Keratinocyte (primary cell): Measurements from ENCODE around the gene FBXO3. TPM values are rescaled to one million over a fixed set of nuclear protein-coding genes. Genes with fewer than 3 reads are reported as not detected.
A peak's percentile ranks its signal among the peaks of the same experiment; 100 is the strongest.
"Not testable (repeated sequence)": the region's sequence is repeated elsewhere in the genome, so short reads cannot be mapped to it uniquely, and the experiment has no call there.

Experiments
- DNase-seq: peaks from one replicate; pipeline ENCODE4 v3.0.0-alpha.2; 2011; ENCODE audit warnings: low read depth, missing footprints, low spot score
- FAIRE-seq: peaks from 2 replicates; lab custom pipeline; 2011; peaks lifted over from hg19 to GRCh38; lab: Jason Lieb, UNC
- H2AFZ ChIP-seq: 2 replicates; pipeline ENCODE4 v1.6.0; 2012; ENCODE audit warnings: low read length, control low read depth, inconsistent platforms; ENCODE audit not compliant: control insufficient read depth
- H3K27ac ChIP-seq: 2 replicates; pipeline ENCODE4 v1.5.1; 2011; ENCODE audit warnings: low read length; ENCODE audit not compliant: control insufficient read depth, insufficient read depth
- H3K27me3 ChIP-seq: 3 replicates; pipeline ENCODE4 v1.6.0; 2011; ENCODE audit warnings: low read length; ENCODE audit not compliant: control insufficient read depth, insufficient read depth; ENCODE audit errors: extremely low read depth
- H3K36me3 ChIP-seq, 2 experiments: 2 replicates in 1 of 2; 3 replicates in 1 of 2; pipeline ENCODE4 v1.5.1; 2011; ENCODE audit warnings: low read length in 2 of 2, mild to moderate bottlenecking in 1 of 2; ENCODE audit not compliant: control insufficient read depth in 2 of 2, insufficient read depth in 2 of 2; ENCODE audit errors: extremely low read depth in 1 of 2
- H3K4me1 ChIP-seq: 3 replicates; pipeline ENCODE4 v1.5.1; 2011; ENCODE audit warnings: low read length; ENCODE audit not compliant: control insufficient read depth, insufficient read depth; ENCODE audit errors: extremely low read depth
- H3K4me2 ChIP-seq: 3 replicates; pipeline ENCODE4 v1.6.0; 2011; ENCODE audit warnings: low read depth, low read length; ENCODE audit not compliant: control insufficient read depth, insufficient read depth; ENCODE audit errors: extremely low read depth
- H3K4me3 ChIP-seq, 3 experiments: fragments of 200-600 bp in 1 of 3; sonication (generic) in 1 of 3; 2 replicates in 2 of 3; 3 replicates in 1 of 3; pipeline ENCODE4 v1.5.1; 2011 to 2016; ENCODE audit warnings: low read length in 3 of 3, mild to moderate bottlenecking in 3 of 3, control low read depth in 2 of 3, inconsistent platforms in 1 of 3, low read depth in 1 of 3, mixed read lengths in 1 of 3, mixed run types in 1 of 3, moderate library complexity in 1 of 3; ENCODE audit not compliant: control insufficient read depth in 2 of 3, insufficient read depth in 2 of 3; ENCODE audit errors: extremely low read depth in 1 of 3
- H3K79me2 ChIP-seq: 2 replicates; pipeline ENCODE4 v1.6.0; 2012; ENCODE audit warnings: low read length; ENCODE audit not compliant: control insufficient read depth, insufficient read depth
- H3K9ac ChIP-seq: 3 replicates; pipeline ENCODE4 v1.6.0; 2011; ENCODE audit warnings: low read length; ENCODE audit not compliant: control insufficient read depth, insufficient read depth; ENCODE audit errors: extremely low read depth
- H3K9me1 ChIP-seq: 3 replicates; pipeline ENCODE4 v1.6.0; 2011; ENCODE audit warnings: low read length; ENCODE audit not compliant: control insufficient read depth, insufficient read depth; ENCODE audit errors: extremely low read depth
- H3K9me3 ChIP-seq: 2 replicates; pipeline ENCODE4 v1.5.1; 2012; ENCODE audit warnings: low read depth, low read length; ENCODE audit not compliant: control insufficient read depth
- H4K20me1 ChIP-seq: 3 replicates; pipeline ENCODE4 v1.6.0; 2011; ENCODE audit warnings: low read length; ENCODE audit not compliant: control insufficient read depth, insufficient read depth; ENCODE audit errors: extremely low read depth
- CTCF ChIP-seq, 3 experiments: IDR thresholded peaks in 1 of 3; conservative IDR thresholded peaks in 1 of 3; optimal IDR thresholded peaks in 1 of 3; 2 replicates in 2 of 3; 3 replicates in 1 of 3; pipeline versions ENCODE3 to v1.5.1; 2011; ENCODE audit warnings: low read length in 3 of 3, mild to moderate bottlenecking in 3 of 3, moderate library complexity in 2 of 3, control low read depth in 1 of 3, inconsistent platforms in 1 of 3; ENCODE audit not compliant: insufficient read depth in 2 of 3; ENCODE audit errors: extremely low read depth in 1 of 3
- EZH2 ChIP-seq: IDR thresholded peaks from one replicate; pipeline ENCODE4 v1.6.1; 2012; ENCODE audit warnings: inconsistent platforms, mild to moderate bottlenecking, low read length, moderate library complexity
- dilution Hi-C: fragments of 300-500 bp; cut with MboI; formaldehyde crosslinking; loops from one replicate; pipeline ENCODE4 v1.7.0; 2020; ENCODE audit warnings: low sequenced_read_pairs; ENCODE audit not compliant: extremely low pct_ligation_motif_present
- polyA plus RNA-seq, 5 experiments: library from polyadenylated mRNA; depleted of rRNA in 3 of 5; stranded (reverse) in 3 of 5; stranded (forward) in 1 of 5; unstranded in 1 of 5; fragments of >200 nt; gene quantifications; 1 replicate in 1 of 5; 2 replicates in 3 of 5; 3 replicates in 1 of 5; pipeline versions ENCODE4 v1.2.1 to v1.2.3, GENCODE V29; 2011 to 2012; ENCODE audit warnings: missing spikeins in 2 of 5, low read depth in 1 of 5, low replicate concordance in 1 of 5

FBXO3 gene
- polyA plus RNA-seq, 1 donor (not counting 4 experiments of a cell fraction or from before 2014, with no cell fraction given), result 68.6 TPM

GRCh38 chr11:33727539-33727938 lies 46.8 kb downstream of the FBXO3 start:
- H3K79me2 ChIP-seq, result peaks cover 91% of the 10 kb centered on the region
- H3K4me3 ChIP-seq, H2AFZ ChIP-seq, FAIRE-seq, H3K4me2 ChIP-seq, H3K9me1 ChIP-seq, H3K27me3 ChIP-seq, H3K9me3 ChIP-seq, H3K27ac ChIP-seq, DNase-seq, dilution Hi-C loops, H3K9ac ChIP-seq: not testable (repeated sequence)
- peaks cover 22% of the 10 kb centered on the region for H4K20me1 ChIP-seq
- peaks cover 55% of the 10 kb centered on the region for H3K4me1 ChIP-seq
- peaks cover 8 to 15% of the 10 kb centered on the region in 2 experiments for H3K36me3 ChIP-seq

GRCh38 chr11:33725496-33725895 lies 48.8 kb downstream of the FBXO3 start:
- H3K27me3 ChIP-seq, result no peaks in the 10 kb centered on the region
- no peak overlapping the region for H3K9ac ChIP-seq
- H4K20me1 ChIP-seq, result peaks cover 13% of the 10 kb centered on the region
- no peak overlapping the region for H3K4me3 ChIP-seq
- H3K9me1 ChIP-seq, result peaks cover 4% of the 10 kb centered on the region
- FAIRE-seq (no peak), DNase-seq (no peak)
- H3K79me2 ChIP-seq, result peaks cover 90% of the 10 kb centered on the region
- peaks cover 10 to 20% of the 10 kb centered on the region in 2 experiments for H3K36me3 ChIP-seq
- no peak overlapping the region for H3K27ac ChIP-seq
- TF ChIP-seq CTCF (optimal IDR thresholded peaks at IDR 0.05 in 1 of 3, IDR thresholded peaks at IDR 0.05 in 1 of 3, conservative IDR thresholded peaks at IDR 0.05 in 1 of 3; ENCODE audit: extremely low read depth in 1 of 3, insufficient read depth in 2 of 3, low read length in 3 of 3) (no peak), EZH2 (no peak)
- no peak overlapping the region for H2AFZ ChIP-seq
- no peaks in the 10 kb centered on the region for H3K9me3 ChIP-seq
- dilution Hi-C loops, result no loop called here
- H3K4me1 ChIP-seq, result peaks cover 56% of the 10 kb centered on the region
- H3K4me2 ChIP-seq, result no peak overlapping the region

- no peak for DNase-seq
- no peak overlapping the region for H2AFZ ChIP-seq
These were observed 49.7 kb downstream of the FBXO3 start for GRCh38 chr11:33724644-33725035.

More at GRCh38 chr11:33724644-33725035, 49.7 kb downstream of the FBXO3 start:
- Histone ChIP-seq H3K27ac (peak overlapping the region; percentile 79), H3K79me2 (peaks cover 89% of the 10 kb centered on the region), H3K9me3 (no peaks in the 10 kb centered on the region), H3K36me3 (peaks cover 12 to 27% of the 10 kb centered on the region in 2 experiments), H3K27me3 (no peaks in the 10 kb centered on the region), H3K4me2 (peak overlapping the region; percentile 58), H3K9me1 (peaks cover 4% of the 10 kb centered on the region), H3K4me3 (no peak overlapping the region), H3K4me1 (peaks cover 59% of the 10 kb centered on the region), H4K20me1 (peaks cover 8% of the 10 kb centered on the region), H3K9ac (peak overlapping the region; percentile 42)
- TF ChIP-seq EZH2 (no peak), CTCF (optimal IDR thresholded peaks at IDR 0.05 in 1 of 3, IDR thresholded peaks at IDR 0.05 in 1 of 3, conservative IDR thresholded peaks at IDR 0.05 in 1 of 3; ENCODE audit: extremely low read depth in 1 of 3, insufficient read depth in 2 of 3, low read length in 3 of 3) (no peak)
- dilution Hi-C loops, result no loop called here
- no peak for FAIRE-seq
